HCT116 (cell line): ENCODE data around the gene SMPDL3B.
"Not testable (repeated sequence)": the region's sequence is repeated elsewhere in the genome, so short reads cannot be mapped to it uniquely, and the experiment has no call there.

Experiments
- EZH2 ChIP-seq: fragments of 200-600 bp; sonication (generic); IDR thresholded peaks from 2 replicates; pipeline ENCODE4 v1.6.1; 2017; ENCODE audit warnings: antibody characterized with exemption, mixed run types
- YY1 ChIP-seq: IDR thresholded peaks from 2 replicates; pipeline ENCODE4 v1.6.1; 2011; ENCODE audit warnings: low read length, low read depth, moderate library complexity, mild to moderate bottlenecking; ENCODE audit not compliant: insufficient replicate concordance; ENCODE audit errors: extremely low read depth
- TF ChIP-seq, protein P1 (sequence below), 3 experiments: fragments of 200-600 bp in 1 of 3; sonication (generic) in 1 of 3; IDR thresholded peaks in 2 of 3; conservative IDR thresholded peaks in 1 of 3; 2 replicates each; pipeline ENCODE4 v1.5.1; 2012 to 2017; ENCODE audit warnings: low read depth in 2 of 3, low read length in 2 of 3, antibody characterized with exemption in 1 of 3, borderline replicate concordance in 1 of 3, control low read depth in 1 of 3, mild to moderate bottlenecking in 1 of 3, mixed read lengths in 1 of 3, mixed run types in 1 of 3, moderate library complexity in 1 of 3; ENCODE audit not compliant: insufficient read depth in 1 of 3

DNA sequence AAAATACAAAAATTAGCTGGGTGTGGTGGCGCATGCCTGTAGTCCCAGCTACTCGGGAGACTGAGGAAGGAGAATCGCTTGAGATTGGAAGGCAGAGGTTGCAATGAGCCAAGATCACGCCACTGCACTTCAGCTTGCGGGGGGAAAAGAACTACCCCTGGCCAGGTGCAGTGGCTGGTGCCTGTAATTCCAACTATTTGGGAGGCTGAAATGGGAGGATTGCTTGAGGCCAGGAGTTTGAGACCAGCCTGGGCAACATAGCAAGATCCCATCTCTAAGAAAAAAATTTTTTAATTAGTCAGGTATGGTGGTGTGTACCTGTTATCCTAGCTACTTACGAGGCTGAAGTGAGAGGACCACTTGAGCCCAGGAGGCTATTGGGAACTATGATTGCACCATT is 59.7 kb downstream of the SMPDL3B start:
- TF ChIP-seq, protein P1, sequence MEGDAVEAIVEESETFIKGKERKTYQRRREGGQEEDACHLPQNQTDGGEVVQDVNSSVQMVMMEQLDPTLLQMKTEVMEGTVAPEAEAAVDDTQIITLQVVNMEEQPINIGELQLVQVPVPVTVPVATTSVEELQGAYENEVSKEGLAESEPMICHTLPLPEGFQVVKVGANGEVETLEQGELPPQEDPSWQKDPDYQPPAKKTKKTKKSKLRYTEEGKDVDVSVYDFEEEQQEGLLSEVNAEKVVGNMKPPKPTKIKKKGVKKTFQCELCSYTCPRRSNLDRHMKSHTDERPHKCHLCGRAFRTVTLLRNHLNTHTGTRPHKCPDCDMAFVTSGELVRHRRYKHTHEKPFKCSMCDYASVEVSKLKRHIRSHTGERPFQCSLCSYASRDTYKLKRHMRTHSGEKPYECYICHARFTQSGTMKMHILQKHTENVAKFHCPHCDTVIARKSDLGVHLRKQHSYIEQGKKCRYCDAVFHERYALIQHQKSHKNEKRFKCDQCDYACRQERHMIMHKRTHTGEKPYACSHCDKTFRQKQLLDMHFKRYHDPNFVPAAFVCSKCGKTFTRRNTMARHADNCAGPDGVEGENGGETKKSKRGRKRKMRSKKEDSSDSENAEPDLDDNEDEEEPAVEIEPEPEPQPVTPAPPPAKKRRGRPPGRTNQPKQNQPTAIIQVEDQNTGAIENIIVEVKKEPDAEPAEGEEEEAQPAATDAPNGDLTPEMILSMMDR (IDR thresholded peaks at IDR 0.05 in 2 of 3, conservative IDR thresholded peaks at IDR 0.05 in 1 of 3; ENCODE audit: borderline replicate concordance in 1 of 3, insufficient read depth in 1 of 3, low read depth in 2 of 3, low read length in 2 of 3) = not testable (repeated sequence)
- not testable (repeated sequence) for TF ChIP-seq YY1, EZH2
